HFF-Myc (cell line): ENCODE data around the gene SLIT1.

ENCODE experiments used
- DNase-seq: peaks from one replicate; pipeline ENCODE4 v3.0.0-alpha.2; 2011; ENCODE audit warnings: low read depth; ENCODE audit errors: extremely low read depth
- H3K4me3 ChIP-seq: replicated peaks from 2 replicates; pipeline ENCODE4 v1.5.1; 2011; ENCODE audit warnings: low read depth, mild to moderate bottlenecking, control low read depth, low read length
- CTCF ChIP-seq: IDR thresholded peaks from 2 replicates; pipeline ENCODE4 v1.5.1; 2012; ENCODE audit warnings: mild to moderate bottlenecking, low read depth, low read length, control low read depth; ENCODE audit errors: missing control alignments

Gene SLIT1

GRCh38 chr10:97096261-97097083, 89.3 kb downstream of the SLIT1 start:
- no peak for TF ChIP-seq CTCF
- no peak for DNase-seq
- no peak overlapping the region for H3K4me3 ChIP-seq

- no peak overlapping the region for H3K4me3 ChIP-seq
- TF ChIP-seq CTCF = no peak
- DNase-seq = no peak
These were observed 90.0 kb downstream of the SLIT1 start for GRCh38 chr10:97095701-97096260.

GRCh38 chr10:97090644-97091043, 95.1 kb downstream of the SLIT1 start:
- no peak for DNase-seq
- H3K4me3 ChIP-seq = no peak overlapping the region
- no peak for TF ChIP-seq CTCF

- H3K4me3 ChIP-seq = no peak overlapping the region
- no peak for TF ChIP-seq CTCF
These were observed 95.7 kb downstream of the SLIT1 start for GRCh38 chr10:97090035-97090434.

GRCh38 chr10:97089209-97089870, 96.4 kb downstream of the SLIT1 start:
- no peak overlapping the region for H3K4me3 ChIP-seq
- TF ChIP-seq CTCF = no peak
- DNase-seq = no peak

More at GRCh38 chr10:97090035-97090434, 95.7 kb downstream of the SLIT1 start:
- DNase-seq = no peak

GRCh38 chr10:97087296-97087695, 98.5 kb downstream of the SLIT1 start:
- TF ChIP-seq CTCF = no peak
- no peak for DNase-seq
- H3K4me3 ChIP-seq = no peak overlapping the region
